ENCODE data around the gene ANK3. TPM values are rescaled to one million over a fixed set of nuclear protein-coding genes. Genes with fewer than 3 reads are reported as not detected.
A peak's percentile ranks its signal among the peaks of the same experiment; 100 is the strongest.

Gene ANK3
- total and polyA plus RNA-seq, 7 donors = 10.8 to 86.7 (median 42.5) TPM

GRCh38 chr10:60122190-60122589 is 267.5 kb downstream of the ANK3 start:
- TF ChIP-seq CTCF (IDR thresholded peaks at IDR 0.05) = no peak
- no peak for TF ChIP-seq EP300 (IDR thresholded peaks at IDR 0.05)
- no peak for TF ChIP-seq POLR2AphosphoS5 (IDR thresholded peaks at IDR 0.05)
- TF ChIP-seq POLR2A (IDR thresholded peaks at IDR 0.05) = no peak
- Histone ChIP-seq H3K27ac (peak overlapping the region in 1 of 4 donors; percentile 50), H3K9me3 (no peaks in the 10 kb centered on the region), H3K27me3 (no peaks in the 10 kb centered on the region), H3K4me3 (no peak overlapping the region), H3K4me1 (peaks cover 0 to 13% (median 5%) of the 10 kb centered on the region in 4 donors), H3K36me3 (no peaks in the 10 kb centered on the region)
- DNase-seq = no peak
- WGBS, 2 donors = 90 to 92% methylated on average over 2 of the region's 2 CpGs
- intact Hi-C loops (cut with DNase I) = no loop called here

- no peak overlapping the region for H3K27ac ChIP-seq
- DNase-seq = no peak
- no peak overlapping the region for H3K4me3 ChIP-seq
- peaks cover 0 to 6% (median 0%) of the 10 kb centered on the region in 4 donors for H3K4me1 ChIP-seq
- 39 to 51% methylated on average over 6 of the region's 6 CpGs for WGBS, 2 donors
- TF ChIP-seq CTCF (IDR thresholded peaks at IDR 0.05) (peak in 3 of 4 experiments; percentile 56 to 58 (median 56)), EP300 (IDR thresholded peaks at IDR 0.05) (no peak), POLR2AphosphoS5 (IDR thresholded peaks at IDR 0.05) (no peak)
- intact Hi-C loops (cut with DNase I) = loop anchor here (1.0 to 5.0 kb wide), 2 partner anchors 93 to 317 kb away; no protein-coding TSS in a partner anchor
- no peaks in the 10 kb centered on the region for H3K36me3 ChIP-seq
- no peaks in the 10 kb centered on the region for H3K9me3 ChIP-seq
- H3K27me3 ChIP-seq = no peaks in the 10 kb centered on the region
Measured at GRCh38 chr10:60114765-60115586, 274.7 kb downstream of the ANK3 start.

GRCh38 chr10:60110739-60111138 is 278.9 kb downstream of the ANK3 start:
- 89 to 90% methylated on average over 6 of the region's 6 CpGs for WGBS, 2 donors
- Histone ChIP-seq H3K27me3 (no peaks in the 10 kb centered on the region), H3K4me1 (peaks cover 0 to 7% (median 1%) of the 10 kb centered on the region in 4 donors), H3K4me3 (no peak overlapping the region), H3K36me3 (no peaks in the 10 kb centered on the region), H3K27ac (no peak overlapping the region), H3K9me3 (no peaks in the 10 kb centered on the region)
- intact Hi-C loops (cut with DNase I) = no loop called here
- DNase-seq = no peak
- no peak for TF ChIP-seq EP300 (IDR thresholded peaks at IDR 0.05)
- no peak for TF ChIP-seq POLR2A (IDR thresholded peaks at IDR 0.05)
- no peak for TF ChIP-seq POLR2AphosphoS5 (IDR thresholded peaks at IDR 0.05)
- TF ChIP-seq CTCF (IDR thresholded peaks at IDR 0.05) = no peak

- intact Hi-C loops (cut with DNase I) = no loop called here
- no peak overlapping the region for H3K4me3 ChIP-seq
- no peak for DNase-seq
- no peaks in the 10 kb centered on the region for H3K9me3 ChIP-seq
- WGBS, 2 donors = 85 to 95% methylated on average over 5 of the region's 5 CpGs
- H3K27ac ChIP-seq = no peak overlapping the region
- peaks cover 0 to 17% (median 6%) of the 10 kb centered on the region in 4 donors for H3K4me1 ChIP-seq
- TF ChIP-seq EP300 (IDR thresholded peaks at IDR 0.05) (no peak), POLR2A (IDR thresholded peaks at IDR 0.05) (no peak), CTCF (IDR thresholded peaks at IDR 0.05) (no peak), POLR2AphosphoS5 (IDR thresholded peaks at IDR 0.05) (no peak)
- no peaks in the 10 kb centered on the region for H3K27me3 ChIP-seq
- H3K36me3 ChIP-seq = no peaks in the 10 kb centered on the region
Measured at GRCh38 chr10:60107308-60107976, 282.2 kb downstream of the ANK3 start.

Measured in sigmoid colon (tissue), 7 donors.